ENCODE data around the gene ROBO3.

DNA sequence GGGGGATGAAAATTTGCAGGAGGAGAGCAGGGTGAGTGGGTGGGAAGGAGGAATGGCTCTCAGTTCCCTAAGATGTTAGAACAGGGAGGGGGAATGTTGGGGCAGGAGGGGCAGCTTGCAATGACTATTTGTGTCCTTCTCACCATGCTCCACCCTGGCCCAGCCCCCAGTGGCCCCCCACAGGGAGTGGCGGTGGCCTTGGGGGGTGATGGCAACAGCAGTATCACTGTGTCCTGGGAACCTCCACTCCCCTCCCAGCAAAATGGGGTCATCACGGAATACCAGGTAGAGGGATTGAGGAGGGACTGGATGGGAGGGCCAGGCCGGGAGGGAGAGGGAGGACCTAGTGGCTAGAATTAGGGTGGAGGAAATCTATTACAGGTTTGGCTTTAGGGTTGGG, 10.2 kb downstream of the ROBO3 start:
- no peak for TF ChIP-seq EZH2 (IDR thresholded peaks at IDR 0.05; ENCODE audit: borderline replicate concordance, control insufficient read depth, low read depth, low read length)
- no peak for TF ChIP-seq GATAD2B (conservative IDR thresholded peaks at IDR 0.05; ENCODE audit: low read depth)
- TF ChIP-seq, protein P1, sequence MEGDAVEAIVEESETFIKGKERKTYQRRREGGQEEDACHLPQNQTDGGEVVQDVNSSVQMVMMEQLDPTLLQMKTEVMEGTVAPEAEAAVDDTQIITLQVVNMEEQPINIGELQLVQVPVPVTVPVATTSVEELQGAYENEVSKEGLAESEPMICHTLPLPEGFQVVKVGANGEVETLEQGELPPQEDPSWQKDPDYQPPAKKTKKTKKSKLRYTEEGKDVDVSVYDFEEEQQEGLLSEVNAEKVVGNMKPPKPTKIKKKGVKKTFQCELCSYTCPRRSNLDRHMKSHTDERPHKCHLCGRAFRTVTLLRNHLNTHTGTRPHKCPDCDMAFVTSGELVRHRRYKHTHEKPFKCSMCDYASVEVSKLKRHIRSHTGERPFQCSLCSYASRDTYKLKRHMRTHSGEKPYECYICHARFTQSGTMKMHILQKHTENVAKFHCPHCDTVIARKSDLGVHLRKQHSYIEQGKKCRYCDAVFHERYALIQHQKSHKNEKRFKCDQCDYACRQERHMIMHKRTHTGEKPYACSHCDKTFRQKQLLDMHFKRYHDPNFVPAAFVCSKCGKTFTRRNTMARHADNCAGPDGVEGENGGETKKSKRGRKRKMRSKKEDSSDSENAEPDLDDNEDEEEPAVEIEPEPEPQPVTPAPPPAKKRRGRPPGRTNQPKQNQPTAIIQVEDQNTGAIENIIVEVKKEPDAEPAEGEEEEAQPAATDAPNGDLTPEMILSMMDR (IDR thresholded peaks at IDR 0.05 in 2 of 3, conservative IDR thresholded peaks at IDR 0.05 in 1 of 3; ENCODE audit: control insufficient read depth in 2 of 3, extremely low read depth in 1 of 3, insufficient read depth in 1 of 3, low read depth in 3 of 3, low read length in 3 of 3): no peak
- no peak for TF ChIP-seq ETV6 (conservative IDR thresholded peaks at IDR 0.05 in 1 of 2, IDR thresholded peaks at IDR 0.05 in 1 of 2; ENCODE audit: borderline replicate concordance in 1 of 2, low read depth in 1 of 2)
- no peak for TF ChIP-seq NRF1 (conservative IDR thresholded peaks at IDR 0.05; ENCODE audit: low read depth, low read length)
- TF ChIP-seq FOXK2 (IDR thresholded peaks at IDR 0.05): no peak
- TF ChIP-seq, protein P2, sequence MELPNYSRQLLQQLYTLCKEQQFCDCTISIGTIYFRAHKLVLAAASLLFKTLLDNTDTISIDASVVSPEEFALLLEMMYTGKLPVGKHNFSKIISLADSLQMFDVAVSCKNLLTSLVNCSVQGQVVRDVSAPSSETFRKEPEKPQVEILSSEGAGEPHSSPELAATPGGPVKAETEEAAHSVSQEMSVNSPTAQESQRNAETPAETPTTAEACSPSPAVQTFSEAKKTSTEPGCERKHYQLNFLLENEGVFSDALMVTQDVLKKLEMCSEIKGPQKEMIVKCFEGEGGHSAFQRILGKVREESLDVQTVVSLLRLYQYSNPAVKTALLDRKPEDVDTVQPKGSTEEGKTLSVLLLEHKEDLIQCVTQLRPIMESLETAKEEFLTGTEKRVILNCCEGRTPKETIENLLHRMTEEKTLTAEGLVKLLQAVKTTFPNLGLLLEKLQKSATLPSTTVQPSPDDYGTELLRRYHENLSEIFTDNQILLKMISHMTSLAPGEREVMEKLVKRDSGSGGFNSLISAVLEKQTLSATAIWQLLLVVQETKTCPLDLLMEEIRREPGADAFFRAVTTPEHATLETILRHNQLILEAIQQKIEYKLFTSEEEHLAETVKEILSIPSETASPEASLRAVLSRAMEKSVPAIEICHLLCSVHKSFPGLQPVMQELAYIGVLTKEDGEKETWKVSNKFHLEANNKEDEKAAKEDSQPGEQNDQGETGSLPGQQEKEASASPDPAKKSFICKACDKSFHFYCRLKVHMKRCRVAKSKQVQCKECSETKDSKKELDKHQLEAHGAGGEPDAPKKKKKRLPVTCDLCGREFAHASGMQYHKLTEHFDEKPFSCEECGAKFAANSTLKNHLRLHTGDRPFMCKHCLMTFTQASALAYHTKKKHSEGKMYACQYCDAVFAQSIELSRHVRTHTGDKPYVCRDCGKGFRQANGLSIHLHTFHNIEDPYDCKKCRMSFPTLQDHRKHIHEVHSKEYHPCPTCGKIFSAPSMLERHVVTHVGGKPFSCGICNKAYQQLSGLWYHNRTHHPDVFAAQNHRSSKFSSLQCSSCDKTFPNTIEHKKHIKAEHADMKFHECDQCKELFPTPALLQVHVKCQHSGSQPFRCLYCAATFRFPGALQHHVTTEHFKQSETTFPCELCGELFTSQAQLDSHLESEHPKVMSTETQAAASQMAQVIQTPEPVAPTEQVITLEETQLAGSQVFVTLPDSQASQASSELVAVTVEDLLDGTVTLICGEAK (IDR thresholded peaks at IDR 0.05; ENCODE audit: borderline replicate concordance): no peak
- TF ChIP-seq RAD21 (IDR thresholded peaks at IDR 0.05; ENCODE audit: insufficient read depth, low read depth, low read length): no peak
- TF ChIP-seq POLR2A (IDR thresholded peaks at IDR 0.05; ENCODE audit: low read depth, low read length): no peak
- TF ChIP-seq BCL11A (IDR thresholded peaks at IDR 0.05; ENCODE audit: low read depth, low read length): no peak
- no peak for TF ChIP-seq EP300 (IDR thresholded peaks at IDR 0.05; ENCODE audit: borderline replicate concordance in 1 of 2, control insufficient read depth in 1 of 2, low read depth in 2 of 2, low read length in 2 of 2)
- no peak for TF ChIP-seq SUZ12 (IDR thresholded peaks at IDR 0.05; ENCODE audit: unreplicated experiment)
- no peak for TF ChIP-seq HDAC6 (IDR thresholded peaks at IDR 0.05; ENCODE audit: unreplicated experiment)
